Neuronal stem cell (in vitro differentiated cells): ENCODE results near the gene TICAM1.
A peak's percentile ranks its signal among the peaks of the same experiment; 100 is the strongest.

Experiments used
- DNase-seq: peaks from one replicate; pipeline ENCODE4 v3.0.0-alpha.2; 2013; ENCODE audit warnings: low spot score
- H2AFZ ChIP-seq: one replicate; pipeline ENCODE4 v1.6.1; 2013; ENCODE audit warnings: mild to moderate bottlenecking, low read length, inconsistent platforms
- H2AK5ac ChIP-seq: 2 replicates; pipeline ENCODE4 v1.6.1; 2013; ENCODE audit warnings: low read depth, mild to moderate bottlenecking, inconsistent platforms, low read length, moderate library complexity, mixed read lengths
- H2BK120ac ChIP-seq: 2 replicates; pipeline ENCODE4 v1.6.1; 2013; ENCODE audit warnings: low read depth, mild to moderate bottlenecking, inconsistent platforms, low read length, moderate library complexity, mixed read lengths
- H2BK12ac ChIP-seq: one replicate; pipeline ENCODE4 v1.6.1; 2013; ENCODE audit warnings: low read length, inconsistent platforms
- H2BK15ac ChIP-seq: 2 replicates; pipeline ENCODE4 v1.6.1; 2013; ENCODE audit warnings: mild to moderate bottlenecking, low read length, inconsistent platforms, mixed read lengths
- H2BK5ac ChIP-seq: one replicate; pipeline ENCODE4 v1.6.1; 2013; ENCODE audit warnings: inconsistent platforms, mild to moderate bottlenecking, low read length, moderate library complexity
- H3K14ac ChIP-seq: one replicate; pipeline ENCODE4 v1.6.1; 2013; ENCODE audit warnings: low read length, inconsistent platforms
- H3K18ac ChIP-seq: 2 replicates; pipeline ENCODE4 v1.6.1; 2013; ENCODE audit warnings: low read length, inconsistent platforms
- H3K23ac ChIP-seq: 2 replicates; pipeline ENCODE4 v1.6.1; 2013; ENCODE audit warnings: low read depth, mild to moderate bottlenecking, mixed read lengths, low read length, inconsistent platforms; ENCODE audit not compliant: poor library complexity
- H3K27ac ChIP-seq: replicated peaks from 3 replicates; pipeline ENCODE4 v1.5.1; 2013; ENCODE audit warnings: low read length, inconsistent platforms
- H3K27me3 ChIP-seq, 3 experiments: 2 replicates each; pipeline ENCODE4 v1.6.1; 2013; ENCODE audit warnings: low read length in 3 of 3, mild to moderate bottlenecking in 2 of 3, inconsistent platforms in 1 of 3, low read depth in 1 of 3, mixed read lengths in 1 of 3, moderate library complexity in 1 of 3; ENCODE audit not compliant: control insufficient read depth in 3 of 3, insufficient read depth in 3 of 3
- H3K36me3 ChIP-seq, 2 donors: replicated peaks in 1 of 2; 2 replicates each; pipeline ENCODE4 v1.6.1; 2013; ENCODE audit warnings: low read length in 2 of 2; ENCODE audit not compliant: control insufficient read depth in 2 of 2, insufficient read depth in 2 of 2
- H3K4ac ChIP-seq: 2 replicates; pipeline ENCODE4 v1.6.1; 2013; ENCODE audit warnings: inconsistent platforms, mild to moderate bottlenecking, low read length, moderate library complexity
- H3K4me1 ChIP-seq, 2 donors: 1 replicate in 1 of 2; 2 replicates in 1 of 2; pipeline ENCODE4 v1.6.1; 2013; ENCODE audit warnings: low read length in 2 of 2, low read depth in 1 of 2; ENCODE audit not compliant: control insufficient read depth in 2 of 2, insufficient read depth in 1 of 2
- H3K4me2 ChIP-seq: one replicate; pipeline ENCODE4 v1.6.1; 2013; ENCODE audit warnings: mild to moderate bottlenecking, low read length, inconsistent platforms; ENCODE audit not compliant: insufficient read depth, poor library complexity, severe bottlenecking
- H3K4me3 ChIP-seq, 2 donors: 2 replicates each; pipeline ENCODE4 v1.5.1; 2013; ENCODE audit warnings: low read length in 2 of 2, mild to moderate bottlenecking in 2 of 2, inconsistent platforms in 1 of 2, moderate library complexity in 1 of 2
- H3K79me1 ChIP-seq: one replicate; pipeline ENCODE4 v1.6.1; 2013; ENCODE audit warnings: low read depth, mild to moderate bottlenecking, inconsistent platforms, low read length, moderate library complexity
- H3K9ac ChIP-seq: one replicate; pipeline ENCODE4 v1.6.1; 2013; ENCODE audit warnings: mild to moderate bottlenecking, low read depth, low read length, inconsistent platforms; ENCODE audit not compliant: poor library complexity
- H3K9me3 ChIP-seq, 2 donors: replicated peaks in 1 of 2; 2 replicates each; pipeline versions ENCODE3 to v1.6.1; 2013; ENCODE audit warnings: low read length in 2 of 2, mild to moderate bottlenecking in 2 of 2, inconsistent platforms in 1 of 2, low read depth in 1 of 2, mixed read lengths in 1 of 2, moderate library complexity in 1 of 2; ENCODE audit not compliant: control insufficient read depth in 2 of 2, insufficient read depth in 1 of 2
- H4K8ac ChIP-seq: one replicate; pipeline ENCODE4 v1.6.1; 2013; ENCODE audit warnings: low read depth, mild to moderate bottlenecking, inconsistent platforms, low read length, moderate library complexity
- H4K91ac ChIP-seq: one replicate; pipeline ENCODE4 v1.6.1; 2013; ENCODE audit warnings: low read length, low read depth, mild to moderate bottlenecking, inconsistent platforms; ENCODE audit not compliant: poor library complexity
- WGBS, 2 donors: extraction: QIAGEN DNeasy Blood & Tissue Kit; methylation state at CpG; one replicate each; pipeline ENCODE4 v1.1.7; 2013; ENCODE audit warnings: missing lambda C conversion rate in 2 of 2, mixed read lengths in 1 of 2; ENCODE audit not compliant: insufficient read length in 2 of 2, insufficient replicate concordance in 1 of 2; ENCODE audit errors: extremely low coverage in 2 of 2; 5-methylcytosine and 5-hydroxymethylcytosine counted together

The TICAM1 gene

GRCh38 chr19:4873930-4874329 lies 42.4 kb upstream of the TICAM1 start:
- Histone ChIP-seq H4K8ac (no peak overlapping the region), H3K4me2 (no peak overlapping the region), H3K9ac (peak overlapping the region; percentile 38), H3K27ac (no peak overlapping the region), H3K14ac (no peak overlapping the region), H3K4me3 (no peak overlapping the region), H3K4me1 (peaks cover 12 to 13% of the 10 kb centered on the region in 2 donors), H2BK15ac (no peak overlapping the region), H2BK12ac (no peak overlapping the region), H3K79me1 (no peaks in the 10 kb centered on the region), H3K18ac (no peak overlapping the region), H2AK5ac (no peak overlapping the region), H3K9me3 (no peaks in the 10 kb centered on the region), H2AFZ (no peak overlapping the region), H2BK5ac (no peak overlapping the region), H3K27me3 (no peaks in the 10 kb centered on the region), H2BK120ac (no peak overlapping the region), H3K4ac (no peak overlapping the region), H3K36me3 (no peaks in the 10 kb centered on the region), H3K23ac (no peak overlapping the region), H4K91ac (no peak overlapping the region)
- no CpG with 5 or more reads among the region's 3 CpGs for WGBS, 2 donors
- DNase-seq: no peak

DNA sequence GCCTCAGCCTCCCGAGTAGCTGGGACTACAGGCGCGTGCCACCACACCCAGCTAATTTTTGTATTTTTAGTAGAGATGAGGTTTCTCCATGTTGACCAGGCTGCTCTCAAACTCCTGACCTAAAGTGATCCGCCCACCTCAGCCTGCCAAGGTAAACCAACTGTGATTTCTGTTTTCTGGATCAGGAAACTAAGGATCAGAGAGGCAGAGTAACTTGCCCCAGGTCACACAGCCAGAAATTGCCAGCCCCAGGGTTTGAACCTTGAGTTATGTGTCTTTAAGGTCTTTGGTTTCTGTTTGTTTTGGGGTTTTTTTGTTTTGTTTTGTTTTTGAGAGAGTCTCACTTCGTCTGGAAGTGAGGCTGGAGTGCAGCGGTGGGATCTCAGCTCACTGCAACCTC lies 40.2 kb upstream of the TICAM1 start:
- Histone ChIP-seq H3K4ac (no peak overlapping the region), H3K14ac (no peak overlapping the region), H4K8ac (no peak overlapping the region), H3K9ac (no peak overlapping the region), H3K4me2 (no peak overlapping the region), H2AFZ (no peak overlapping the region), H3K27me3 (no peaks in the 10 kb centered on the region), H2BK120ac (no peak overlapping the region), H3K79me1 (peaks cover 2% of the 10 kb centered on the region), H2AK5ac (no peak overlapping the region), H3K9me3 (no peaks in the 10 kb centered on the region), H4K91ac (no peak overlapping the region), H2BK15ac (no peak overlapping the region), H2BK5ac (no peak overlapping the region), H2BK12ac (no peak overlapping the region), H3K4me1 (peaks cover under 1% of the 10 kb centered on the region in 2 donors), H3K18ac (no peak overlapping the region), H3K4me3 (no peak overlapping the region), H3K36me3 (no peaks in the 10 kb centered on the region), H3K27ac (no peak overlapping the region), H3K23ac (no peak overlapping the region)
- DNase-seq: no peak
- no CpG with 5 or more reads among the region's 6 CpGs for WGBS, 2 donors

DNA sequence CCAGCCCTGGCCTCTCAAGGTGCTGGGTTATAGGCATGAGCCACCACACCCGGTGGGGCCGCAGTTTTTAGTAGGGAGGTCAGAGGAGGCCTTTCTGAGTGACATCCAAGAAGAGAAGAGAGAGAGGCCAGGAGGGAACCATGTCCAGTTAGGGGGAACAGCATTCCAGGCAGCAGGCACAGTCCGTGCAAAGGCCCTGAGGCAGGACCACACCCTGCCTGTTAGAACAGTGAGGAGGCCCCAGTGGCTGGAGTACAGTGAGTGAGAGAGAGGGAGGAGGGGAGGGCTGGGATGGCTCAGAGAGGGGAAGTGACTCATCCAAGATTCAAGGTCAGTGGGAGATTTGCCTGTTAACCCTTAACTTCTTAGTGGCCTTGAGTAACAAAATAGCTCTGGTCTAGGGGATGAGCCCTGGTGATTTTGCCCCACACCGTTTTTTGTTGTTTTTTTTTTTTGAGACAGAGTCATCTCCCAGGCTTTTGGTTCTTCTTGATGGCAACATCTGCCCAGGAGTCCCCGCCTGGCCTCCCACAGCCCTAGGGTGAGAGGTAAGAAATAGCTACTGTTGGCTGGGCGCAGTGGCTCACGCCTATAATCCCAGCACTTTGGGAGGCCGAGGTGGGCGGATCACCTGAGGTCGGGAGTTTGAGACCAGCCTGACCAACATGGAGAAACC lies 38.7 kb upstream of the TICAM1 start:
- Histone ChIP-seq H3K36me3 (peaks cover 0 to 2% of the 10 kb centered on the region in 2 donors), H2AK5ac (no peak overlapping the region), H2BK5ac (no peak overlapping the region), H3K27me3 (no peaks in the 10 kb centered on the region), H2BK15ac (no peak overlapping the region), H3K4ac (no peak overlapping the region), H3K79me1 (peaks cover 2% of the 10 kb centered on the region), H2BK12ac (no peak overlapping the region), H4K8ac (no peak overlapping the region), H3K4me3 (no peak overlapping the region), H3K4me1 (peaks cover 6 to 7% of the 10 kb centered on the region in 2 donors), H2AFZ (no peak overlapping the region), H4K91ac (no peak overlapping the region), H2BK120ac (no peak overlapping the region), H3K9me3 (no peaks in the 10 kb centered on the region), H3K9ac (no peak overlapping the region), H3K4me2 (no peak overlapping the region), H3K27ac (no peak overlapping the region), H3K23ac (no peak overlapping the region), H3K14ac (no peak overlapping the region), H3K18ac (no peak overlapping the region)
- no CpG with 5 or more reads among the region's 10 CpGs for WGBS, 2 donors
- DNase-seq: no peak

- Histone ChIP-seq H3K9ac (no peak overlapping the region), H4K91ac (no peak overlapping the region), H3K27ac (no peak overlapping the region), H3K4me2 (no peak overlapping the region), H3K36me3 (peaks cover 0 to 5% of the 10 kb centered on the region in 2 donors), H3K14ac (no peak overlapping the region), H3K27me3 (no peaks in the 10 kb centered on the region), H3K23ac (no peak overlapping the region), H3K4me3 (no peak overlapping the region), H2BK120ac (no peak overlapping the region), H3K18ac (no peak overlapping the region), H2AK5ac (no peak overlapping the region), H2BK5ac (no peak overlapping the region), H3K79me1 (peaks cover 4% of the 10 kb centered on the region), H2AFZ (no peak overlapping the region), H3K4ac (no peak overlapping the region), H2BK12ac (no peak overlapping the region), H2BK15ac (no peak overlapping the region), H3K9me3 (no peaks in the 10 kb centered on the region), H3K4me1 (peaks cover 6 to 7% of the 10 kb centered on the region in 2 donors), H4K8ac (no peak overlapping the region)
- no peak for DNase-seq
- no CpG with 5 or more reads among the region's 10 CpGs for WGBS, 2 donors
Observed at GRCh38 chr19:4868286-4868834, 36.8 kb upstream of the TICAM1 start.
